Hepatocyte (in vitro differentiated cells): Measurements from ENCODE around the gene GAS6.

Experiments
- EZH2 ChIP-seq: fragments of 200-600 bp; sonication (generic); IDR thresholded peaks from 2 replicates; pipeline ENCODE4 v1.6.1; 2016; ENCODE audit warnings: antibody characterized with exemption, mild to moderate bottlenecking, borderline replicate concordance
- EZH2phosphoT487 ChIP-seq: fragments of 200-600 bp; sonication (generic); IDR thresholded peaks from one replicate; pipeline ENCODE4 v1.6.1; 2018; ENCODE audit warnings: antibody characterized with exemption, mild to moderate bottlenecking, low read depth, moderate library complexity; ENCODE audit not compliant: unreplicated experiment, severe bottlenecking
- TF ChIP-seq, protein P1 (sequence below): fragments of 200-600 bp; sonication (generic); IDR thresholded peaks from 2 replicates; pipeline ENCODE4 v1.5.1; 2016; ENCODE audit warnings: antibody characterized with exemption, mild to moderate bottlenecking; ENCODE audit not compliant: poor library complexity

DNA sequence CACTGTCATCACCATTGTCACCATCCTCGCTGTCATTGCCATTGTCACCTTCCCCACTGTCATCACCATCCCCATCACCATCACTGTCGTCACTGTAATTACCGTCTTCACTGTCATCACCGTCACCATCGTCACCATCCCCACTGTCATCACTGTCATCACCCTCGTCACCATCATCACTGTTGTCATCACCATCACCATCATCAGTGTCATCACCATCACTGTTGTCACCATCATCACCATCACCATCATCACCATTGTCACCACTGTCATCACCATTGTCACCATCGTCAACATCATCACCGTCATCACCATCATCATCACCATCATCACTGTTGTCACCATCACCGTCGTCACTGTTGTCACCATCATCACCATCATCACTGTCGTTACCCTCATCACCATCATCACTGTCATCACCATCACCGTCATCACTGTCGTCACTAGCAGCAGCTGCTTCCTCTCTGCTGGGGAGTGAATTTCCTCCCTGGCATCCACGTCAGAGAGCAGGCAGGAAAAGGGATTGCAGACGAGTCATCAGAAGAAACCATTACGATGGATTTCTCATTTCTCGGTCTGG is 77.5 kb downstream of the GAS6 start:
- TF ChIP-seq, protein P1, sequence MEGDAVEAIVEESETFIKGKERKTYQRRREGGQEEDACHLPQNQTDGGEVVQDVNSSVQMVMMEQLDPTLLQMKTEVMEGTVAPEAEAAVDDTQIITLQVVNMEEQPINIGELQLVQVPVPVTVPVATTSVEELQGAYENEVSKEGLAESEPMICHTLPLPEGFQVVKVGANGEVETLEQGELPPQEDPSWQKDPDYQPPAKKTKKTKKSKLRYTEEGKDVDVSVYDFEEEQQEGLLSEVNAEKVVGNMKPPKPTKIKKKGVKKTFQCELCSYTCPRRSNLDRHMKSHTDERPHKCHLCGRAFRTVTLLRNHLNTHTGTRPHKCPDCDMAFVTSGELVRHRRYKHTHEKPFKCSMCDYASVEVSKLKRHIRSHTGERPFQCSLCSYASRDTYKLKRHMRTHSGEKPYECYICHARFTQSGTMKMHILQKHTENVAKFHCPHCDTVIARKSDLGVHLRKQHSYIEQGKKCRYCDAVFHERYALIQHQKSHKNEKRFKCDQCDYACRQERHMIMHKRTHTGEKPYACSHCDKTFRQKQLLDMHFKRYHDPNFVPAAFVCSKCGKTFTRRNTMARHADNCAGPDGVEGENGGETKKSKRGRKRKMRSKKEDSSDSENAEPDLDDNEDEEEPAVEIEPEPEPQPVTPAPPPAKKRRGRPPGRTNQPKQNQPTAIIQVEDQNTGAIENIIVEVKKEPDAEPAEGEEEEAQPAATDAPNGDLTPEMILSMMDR: no peak
- no peak for TF ChIP-seq EZH2phosphoT487
- TF ChIP-seq EZH2: no peak
